Vagina (tissue), 2 donors: ENCODE measurements around the gene CPM.

ENCODE experiments used
- CTCF ChIP-seq, 3 experiments: fragments of 450-650 bp in 2 of 3; fragments of 200-600 bp in 1 of 3; sonication (generic) in 1 of 3; IDR thresholded peaks; one replicate each; pipeline ENCODE4 v1.5.1; 2017 to 2019; ENCODE audit warnings: antibody characterized with exemption in 3 of 3, mild to moderate bottlenecking in 2 of 3, moderate library complexity in 2 of 3
- POLR2A ChIP-seq, 2 donors: fragments of 450-650 bp; IDR thresholded peaks; one replicate each; pipeline ENCODE4 v1.6.1; 2017; ENCODE audit warnings: antibody characterized with exemption in 2 of 2, mild to moderate bottlenecking in 2 of 2, moderate library complexity in 2 of 2

- TF ChIP-seq CTCF (IDR thresholded peaks at IDR 0.05) (no peak), POLR2A (IDR thresholded peaks at IDR 0.05) (no peak)
These were observed 79.4 kb downstream of the CPM start for GRCh38 chr12:68853396-68854077.
